H9 (cell line): ENCODE data around the gene ST6GALNAC3. TPM values are rescaled to one million over a fixed set of nuclear protein-coding genes. Genes with fewer than 3 reads are reported as not detected.

Source experiments
- DNase-seq: peaks from one replicate; pipeline ENCODE4 v3.0.0-alpha.2; 2017
- H2AFZ ChIP-seq: one replicate; pipeline ENCODE4 v1.6.1; 2013; ENCODE audit warnings: mild to moderate bottlenecking, low read length, control low read depth, moderate library complexity
- H2AK5ac ChIP-seq: 2 replicates; pipeline ENCODE4 v1.6.1; 2013; ENCODE audit warnings: low read length, control low read depth, mixed read lengths; ENCODE audit not compliant: insufficient read length
- H2BK120ac ChIP-seq: one replicate; pipeline ENCODE4 v1.6.1; 2013; ENCODE audit warnings: low read depth, mild to moderate bottlenecking, low read length, control low read depth, inconsistent platforms; ENCODE audit not compliant: poor library complexity, severe bottlenecking
- H2BK12ac ChIP-seq: 2 replicates; pipeline ENCODE4 v1.6.1; 2013; ENCODE audit warnings: low read length, control low read depth, mixed read lengths, low read depth; ENCODE audit not compliant: insufficient read length
- H2BK15ac ChIP-seq: 2 replicates; pipeline ENCODE4 v1.6.1; 2013; ENCODE audit warnings: low read depth, low read length, control low read depth
- H2BK20ac ChIP-seq: one replicate; pipeline ENCODE4 v1.6.1; 2013; ENCODE audit warnings: low read depth, mild to moderate bottlenecking, low read length, control low read depth, inconsistent platforms; ENCODE audit not compliant: poor library complexity, severe bottlenecking
- H2BK5ac ChIP-seq: 2 replicates; pipeline ENCODE4 v1.6.1; 2013; ENCODE audit warnings: low read length, control low read depth, mixed read lengths; ENCODE audit not compliant: insufficient read length
- H3K14ac ChIP-seq: 2 replicates; pipeline ENCODE4 v1.6.1; 2013; ENCODE audit warnings: low read length, control low read depth; ENCODE audit not compliant: insufficient read depth
- H3K18ac ChIP-seq: 2 replicates; pipeline ENCODE4 v1.6.1; 2013; ENCODE audit warnings: low read depth, mild to moderate bottlenecking, mixed read lengths, low read length, control low read depth; ENCODE audit not compliant: insufficient read length
- H3K23ac ChIP-seq: 2 replicates; pipeline ENCODE4 v1.6.1; 2013; ENCODE audit warnings: low read length, control low read depth, mixed read lengths, low read depth; ENCODE audit not compliant: insufficient read length
- H3K23me2 ChIP-seq: 2 replicates; pipeline ENCODE4 v1.6.1; 2013; ENCODE audit warnings: low read depth, mild to moderate bottlenecking, mixed read lengths, low read length, control low read depth; ENCODE audit not compliant: insufficient read length, poor library complexity, severe bottlenecking
- H3K27ac ChIP-seq: 2 replicates; pipeline ENCODE4 v1.5.1; 2013; ENCODE audit warnings: low read length, control low read depth, mixed read lengths, low read depth; ENCODE audit not compliant: insufficient read length
- H3K27me3 ChIP-seq: 2 replicates; pipeline ENCODE4 v1.6.1; 2013; ENCODE audit warnings: low read length, control low read depth, inconsistent platforms; ENCODE audit not compliant: insufficient read depth
- H3K4ac ChIP-seq: 2 replicates; pipeline ENCODE4 v1.6.1; 2013; ENCODE audit warnings: low read depth, mild to moderate bottlenecking, control low read depth, inconsistent platforms, low read length, moderate library complexity
- H3K4me1 ChIP-seq: 2 replicates; pipeline ENCODE4 v1.6.1; 2013; ENCODE audit warnings: low read length, control low read depth, inconsistent platforms; ENCODE audit not compliant: insufficient read depth
- H3K4me2 ChIP-seq: 2 replicates; pipeline ENCODE4 v1.6.1; 2013; ENCODE audit warnings: low read length, control low read depth, mixed read lengths; ENCODE audit not compliant: insufficient read length, insufficient read depth
- H3K56ac ChIP-seq: 2 replicates; pipeline ENCODE4 v1.6.1; 2013; ENCODE audit warnings: low read depth, mild to moderate bottlenecking, mixed read lengths, low read length, control low read depth; ENCODE audit not compliant: insufficient read length
- H3K79me1 ChIP-seq: 2 replicates; pipeline ENCODE4 v1.6.1; 2013; ENCODE audit warnings: low read depth, mild to moderate bottlenecking, moderate library complexity, low read length, control low read depth, inconsistent platforms; ENCODE audit not compliant: insufficient read depth, poor library complexity, severe bottlenecking
- H3K79me2 ChIP-seq: 2 replicates; pipeline ENCODE4 v1.6.1; 2013; ENCODE audit warnings: low read length, control low read depth, inconsistent platforms; ENCODE audit not compliant: insufficient read depth
- H3K9ac ChIP-seq: 2 replicates; pipeline ENCODE4 v1.6.1; 2013; ENCODE audit warnings: low read length, control low read depth, mixed read lengths; ENCODE audit not compliant: insufficient read length; ENCODE audit errors: extremely low read depth
- H3K9me3 ChIP-seq: one replicate; pipeline ENCODE4 v1.6.1; 2013; ENCODE audit warnings: low read depth, low read length, inconsistent platforms; ENCODE audit not compliant: control insufficient read depth
- H3T11ph ChIP-seq: one replicate; pipeline ENCODE4 v1.6.1; 2013; ENCODE audit warnings: mild to moderate bottlenecking, low read length, control low read depth, inconsistent platforms
- H4K20me1 ChIP-seq: one replicate; pipeline ENCODE4 v1.6.1; 2013; ENCODE audit not compliant: control insufficient read depth, insufficient read length, insufficient read depth
- H4K5ac ChIP-seq: 2 replicates; pipeline ENCODE4 v1.6.1; 2013; ENCODE audit warnings: low read depth, mild to moderate bottlenecking, mixed read lengths, low read length, control low read depth; ENCODE audit not compliant: insufficient read length
- H4K8ac ChIP-seq: replicated peaks from 2 replicates; pipeline ENCODE4 v1.6.1; 2013; ENCODE audit warnings: low read length, control low read depth, mixed read lengths, low read depth; ENCODE audit not compliant: insufficient read length
- H4K91ac ChIP-seq: 2 replicates; pipeline ENCODE4 v1.6.1; 2013; ENCODE audit warnings: low read depth, mild to moderate bottlenecking, moderate library complexity, mixed read lengths, low read length, control low read depth; ENCODE audit not compliant: insufficient read length
- H3K27ac Mint-ChIP-seq, 3 experiments: 2 replicates in 2 of 3; 3 replicates in 1 of 3; pipeline ENCODE4 v1.8.0; 2020 to 2021; ENCODE audit warnings: mixed read lengths in 3 of 3, mild to moderate bottlenecking in 1 of 3, moderate library complexity in 1 of 3
- H3K27me3 Mint-ChIP-seq: 2 replicates; pipeline ENCODE4 v1.8.0; 2021; ENCODE audit warnings: low read depth, mild to moderate bottlenecking, moderate library complexity, mixed read lengths
- H3K36me3 Mint-ChIP-seq, 3 experiments: 2 replicates in 2 of 3; 3 replicates in 1 of 3; pipeline ENCODE4 v1.8.0; 2020 to 2021; ENCODE audit warnings: low read depth in 3 of 3, mixed read lengths in 3 of 3; ENCODE audit not compliant: insufficient read depth in 1 of 3
- H3K4me1 Mint-ChIP-seq, 2 experiments: 2 replicates each; pipeline ENCODE4 v1.8.0; 2020; ENCODE audit warnings: mixed read lengths in 2 of 2
- H3K4me3 Mint-ChIP-seq, 2 experiments: 2 replicates in 1 of 2; 3 replicates in 1 of 2; pipeline ENCODE4 v1.8.0; 2020 to 2021; ENCODE audit warnings: mild to moderate bottlenecking in 2 of 2, mixed read lengths in 2 of 2, moderate library complexity in 1 of 2
- H3K9me3 Mint-ChIP-seq, 2 experiments: 2 replicates in 1 of 2; 3 replicates in 1 of 2; pipeline ENCODE4 v1.8.0; 2020; ENCODE audit warnings: mild to moderate bottlenecking in 2 of 2, mixed read lengths in 2 of 2, moderate library complexity in 1 of 2
- CTCF ChIP-seq: fragments of 200-600 bp; sonication (generic); conservative IDR thresholded peaks from 3 replicates; pipeline ENCODE4 v1.8.0; 2021; ENCODE audit warnings: antibody characterized with exemption, mild to moderate bottlenecking
- total RNA-seq: library from RNA; stranded (reverse); gene quantifications from 2 replicates; pipeline ENCODE4 v1.2.1, GENCODE V29; 2021

Gene ST6GALNAC3
- total RNA-seq, 1 experiment from 2014 or later, result 11.2 TPM

GRCh38 chr1:76103034-76103433 is 28.5 kb downstream of the ST6GALNAC3 start:
- no peak overlapping the region for H3K27ac Mint-ChIP-seq

More at GRCh38 chr1:76103034-76103433, 28.5 kb downstream of the ST6GALNAC3 start:
- Histone ChIP-seq H3K14ac (no peak overlapping the region), H3K18ac (no peak overlapping the region), H3K27ac (no peak overlapping the region), H3K4ac (no peak overlapping the region), H3K79me1 (no peaks in the 10 kb centered on the region), H3K23me2 (no peaks in the 10 kb centered on the region), H2AK5ac (no peak overlapping the region), H2AFZ (no peak overlapping the region), H4K8ac (no peak overlapping the region), H3K27me3 (no peaks in the 10 kb centered on the region), H4K91ac (no peak overlapping the region), H2BK5ac (no peak overlapping the region), H3K23ac (no peak overlapping the region), H3K56ac (no peak overlapping the region), H2BK20ac (no peak overlapping the region), H4K5ac (no peak overlapping the region), H2BK12ac (no peak overlapping the region), H3K9ac (no peak overlapping the region), H3K79me2 (no peaks in the 10 kb centered on the region), H4K20me1 (no peaks in the 10 kb centered on the region), H3K4me2 (no peak overlapping the region), H2BK15ac (no peak overlapping the region), H2BK120ac (no peak overlapping the region), H3T11ph (no peak overlapping the region), H3K9me3 (no peaks in the 10 kb centered on the region), H3K4me1 (no peaks in the 10 kb centered on the region)
- TF ChIP-seq CTCF, result no peak
- no peak for DNase-seq
- H3K9me3 Mint-ChIP-seq, result no peaks in the 10 kb centered on the region
- H3K4me1 Mint-ChIP-seq, result peaks cover 13 to 32% of the 10 kb centered on the region in 2 experiments
- H3K36me3 Mint-ChIP-seq, result peaks cover 2 to 4% (median 2%) of the 10 kb centered on the region in 3 experiments; a peak in 5 of 7 replicates
- H3K4me3 Mint-ChIP-seq, result no peak overlapping the region
- H3K27me3 Mint-ChIP-seq, result no peaks in the 10 kb centered on the region
